Measurements from ENCODE around the gene CAMP.
"Not testable (repeated sequence)": the region's sequence is repeated elsewhere in the genome, so short reads cannot be mapped to it uniquely, and the experiment has no call there.

CAMP gene

GRCh38 chr3:48222616-48223513 is at the start of gene CAMP:
Gene CAMP (plus strand): TSS chr3:48223495. CDS start chr3:48223512, 17 bp downstream.
- DNase-seq (ENCODE audit: low read depth in 3 of 3, low spot score in 1 of 3): no peak

- no peak for DNase-seq (ENCODE audit: low read depth in 3 of 3, low spot score in 1 of 3)
Observed at GRCh38 chr3:48178072-48178471, 45.2 kb upstream of the CAMP start.

GRCh38 chr3:48180021-48180420 is 43.3 kb upstream of the CAMP start:
- DNase-seq (ENCODE audit: low read depth in 3 of 3, low spot score in 1 of 3): no peak

GRCh38 chr3:48180531-48181253 is 42.6 kb upstream of the CAMP start:
- DNase-seq (ENCODE audit: low read depth in 3 of 3, low spot score in 1 of 3): no peak

- DNase-seq (ENCODE audit: low read depth in 3 of 3, low spot score in 1 of 3): no peak
Observed at GRCh38 chr3:48184299-48184698, 39.0 kb upstream of the CAMP start.

GRCh38 chr3:48185129-48185528 is 38.2 kb upstream of the CAMP start:
- DNase-seq (ENCODE audit: low read depth in 3 of 3, low spot score in 1 of 3): no peak

GRCh38 chr3:48186631-48187300 is 36.5 kb upstream of the CAMP start:
- DNase-seq (ENCODE audit: low read depth in 3 of 3, low spot score in 1 of 3): no peak

GRCh38 chr3:48187301-48187578 is 36.1 kb upstream of the CAMP start:
- DNase-seq (ENCODE audit: low read depth in 3 of 3, low spot score in 1 of 3): no peak

GRCh38 chr3:48187579-48188265 is 35.6 kb upstream of the CAMP start:
- DNase-seq (ENCODE audit: low read depth in 3 of 3, low spot score in 1 of 3): peak in 1 of 3 donors; percentile 12

- DNase-seq (ENCODE audit: low read depth in 3 of 3, low spot score in 1 of 3): peak; percentile 75 to 84 (median 81)
Observed at GRCh38 chr3:48188266-48189201, 34.8 kb upstream of the CAMP start, which contains the start of gene CDC25A. Gene CDC25A (minus strand): TSS chr3:48188417. CDS start chr3:48187947, 470 bp downstream.

GRCh38 chr3:48189321-48189720 is 34.0 kb upstream of the CAMP start:
- DNase-seq (ENCODE audit: low read depth in 3 of 3, low spot score in 1 of 3): no peak

- no peak for DNase-seq (ENCODE audit: low read depth in 3 of 3, low spot score in 1 of 3)
Observed at GRCh38 chr3:48190911-48191310, 32.4 kb upstream of the CAMP start.

GRCh38 chr3:48194446-48195071 is 28.7 kb upstream of the CAMP start:
- DNase-seq (ENCODE audit: low read depth in 3 of 3, low spot score in 1 of 3): no peak

GRCh38 chr3:48196611-48197010 is 26.7 kb upstream of the CAMP start:
- no peak for DNase-seq (ENCODE audit: low read depth in 3 of 3, low spot score in 1 of 3)

- DNase-seq (ENCODE audit: low read depth in 3 of 3, low spot score in 1 of 3): no peak
Observed at GRCh38 chr3:48199117-48199516, 24.2 kb upstream of the CAMP start.

- DNase-seq (ENCODE audit: low read depth in 3 of 3, low spot score in 1 of 3): no peak
Observed at GRCh38 chr3:48202632-48203031, 20.7 kb upstream of the CAMP start.

GRCh38 chr3:48208076-48208475 is 15.2 kb upstream of the CAMP start:
- DNase-seq (ENCODE audit: low read depth in 3 of 3, low spot score in 1 of 3): no peak

- DNase-seq (ENCODE audit: low read depth in 3 of 3, low spot score in 1 of 3): no peak
Observed at GRCh38 chr3:48209445-48209844, 13.8 kb upstream of the CAMP start.

- DNase-seq (ENCODE audit: low read depth in 3 of 3, low spot score in 1 of 3): not testable (repeated sequence)
Observed at GRCh38 chr3:48210534-48210933, 12.8 kb upstream of the CAMP start.

GRCh38 chr3:48211776-48212175 is 11.5 kb upstream of the CAMP start:
- DNase-seq (ENCODE audit: low read depth in 3 of 3, low spot score in 1 of 3): not testable (repeated sequence)

All from stimulated activated CD4-positive, alpha-beta T cell treated with anti-CD3 and anti-CD28 coated beads, TNF-alpha, amount 100 ng/mL, for 1 hour (primary cell).